Brain pericyte (primary cell): ENCODE measurements around the gene MZT2B.
"Not testable (repeated sequence)": the region's sequence is repeated elsewhere in the genome, so short reads cannot be mapped to it uniquely, and the experiment has no call there.

ENCODE experiments used
- DNase-seq: peaks from one replicate; pipeline ENCODE4 v3.0.0-alpha.2; 2012; ENCODE audit warnings: low read depth, low spot score

Gene MZT2B

DNA sequence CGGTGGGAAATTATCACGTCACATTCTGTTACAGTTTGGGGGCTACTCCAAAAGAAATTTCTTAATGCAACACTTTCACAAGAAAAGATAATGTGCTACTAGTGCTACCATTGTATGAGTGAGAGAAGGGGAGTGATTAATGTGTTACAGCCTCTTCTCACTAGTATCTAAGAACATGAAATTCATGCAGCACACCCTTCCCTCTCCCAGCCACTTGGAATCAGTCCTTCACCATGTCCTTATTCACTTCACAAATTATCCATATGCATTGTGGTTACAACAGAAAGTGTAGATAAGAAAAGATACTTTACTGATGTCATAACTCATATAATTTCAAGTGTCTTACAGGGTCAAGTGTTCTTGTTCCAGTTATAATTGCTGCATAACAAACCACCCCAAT lies 37.1 kb downstream of the MZT2B start:
- not testable (repeated sequence) for DNase-seq

- not testable (repeated sequence) for DNase-seq
Measured at GRCh38 chr2:130220505-130220904, 38.4 kb downstream of the MZT2B start.

DNA sequence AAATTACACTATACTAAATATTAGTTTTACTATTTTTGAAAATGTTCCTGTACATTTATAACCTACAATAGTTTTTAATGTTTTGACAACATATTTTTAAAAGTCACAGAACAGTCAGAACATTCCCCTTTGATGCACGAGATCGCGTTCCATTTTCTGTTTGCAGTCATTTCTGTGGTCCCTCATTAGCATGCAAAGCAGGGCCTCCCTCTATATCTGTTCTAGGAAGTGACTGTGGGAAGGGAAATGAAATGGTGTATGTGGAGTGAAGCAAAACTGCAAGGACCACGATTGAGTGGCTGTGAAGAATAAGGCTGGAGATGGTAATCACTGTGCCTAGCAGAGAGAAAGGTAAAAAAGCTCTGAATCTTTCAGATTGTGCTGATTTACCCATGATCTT lies 40.5 kb downstream of the MZT2B start:
- not testable (repeated sequence) for DNase-seq

DNA sequence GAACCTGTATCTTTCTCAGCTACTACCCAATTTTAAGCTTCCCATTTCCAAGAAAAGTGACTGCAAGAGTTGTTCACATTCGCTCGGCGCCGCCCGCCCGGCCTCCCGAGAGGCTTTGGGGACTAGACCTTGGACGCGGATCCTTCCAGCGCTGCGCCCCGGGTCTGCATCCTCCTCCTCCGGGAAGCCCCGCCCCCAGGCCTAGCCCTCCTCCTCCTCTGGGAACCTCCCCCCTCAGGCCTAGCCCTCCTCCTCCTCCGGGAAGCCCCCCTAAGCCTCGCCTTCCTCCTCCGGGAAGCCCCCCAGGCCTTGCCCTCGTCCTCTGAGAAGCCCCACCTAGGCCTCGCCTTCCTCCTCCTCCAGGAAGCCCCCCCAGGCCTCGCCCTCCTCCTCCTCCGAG lies 45.9 kb downstream of the MZT2B start:
- DNase-seq: not testable (repeated sequence)

DNA sequence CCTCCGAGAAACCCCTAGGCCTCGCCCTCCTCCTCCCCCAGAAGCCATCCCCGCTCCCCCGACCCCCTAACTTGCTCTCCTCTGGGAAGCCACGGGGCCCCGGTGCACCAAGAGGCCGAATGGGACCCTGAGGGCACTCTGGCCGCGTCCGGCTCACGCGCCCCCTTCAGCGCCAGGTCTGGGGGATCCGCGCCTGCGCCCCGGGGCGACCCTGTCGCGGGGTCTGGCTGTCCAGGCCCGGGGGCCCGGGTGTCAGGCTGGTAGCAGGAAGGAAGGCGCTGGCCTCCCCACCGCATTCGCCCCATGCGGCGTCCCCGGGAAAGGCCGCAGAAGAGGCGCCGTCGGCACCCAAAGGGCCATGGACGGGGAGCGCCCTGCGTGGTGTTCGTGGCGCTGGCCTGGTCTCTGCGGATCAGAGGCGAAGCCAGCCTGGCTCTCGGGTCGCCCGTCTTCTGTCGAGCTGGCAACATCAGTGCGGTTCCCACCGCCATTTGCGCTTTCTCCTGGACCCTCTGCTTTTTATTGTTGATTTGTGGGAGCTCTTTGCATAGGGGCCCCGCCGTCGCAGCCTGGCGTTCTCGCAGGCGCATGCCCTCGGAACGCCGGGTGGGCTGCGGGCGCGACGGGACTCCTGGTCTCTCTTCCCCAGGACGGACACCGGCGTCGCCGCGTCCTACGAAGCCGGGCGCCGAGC lies 46.6 kb downstream of the MZT2B start:
- DNase-seq: not testable (repeated sequence)

DNA sequence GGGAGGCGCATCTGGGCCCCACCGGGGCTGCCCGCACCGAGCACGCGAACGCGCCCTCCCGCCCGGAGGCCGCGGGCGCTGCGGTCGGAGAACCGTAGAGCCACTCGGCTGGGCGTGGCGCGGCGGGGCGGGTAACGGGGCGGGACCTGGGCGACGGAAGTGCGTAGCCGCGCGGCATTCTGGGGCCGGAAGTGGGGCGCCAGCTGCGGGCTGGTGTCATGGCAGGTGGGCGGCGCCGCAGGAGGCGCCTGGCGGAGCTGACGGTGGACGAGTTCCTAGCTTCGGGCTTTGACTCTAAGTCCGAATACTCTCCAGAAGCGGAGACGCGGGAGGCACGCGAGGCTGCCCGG lies 47.1 kb downstream of the MZT2B start:
- not testable (repeated sequence) for DNase-seq

GRCh38 chr2:130230376-130230775 lies 48.3 kb downstream of the MZT2B start:
- not testable (repeated sequence) for DNase-seq

GRCh38 chr2:130230907-130231306 lies 48.8 kb downstream of the MZT2B start:
- DNase-seq: not testable (repeated sequence)

DNA sequence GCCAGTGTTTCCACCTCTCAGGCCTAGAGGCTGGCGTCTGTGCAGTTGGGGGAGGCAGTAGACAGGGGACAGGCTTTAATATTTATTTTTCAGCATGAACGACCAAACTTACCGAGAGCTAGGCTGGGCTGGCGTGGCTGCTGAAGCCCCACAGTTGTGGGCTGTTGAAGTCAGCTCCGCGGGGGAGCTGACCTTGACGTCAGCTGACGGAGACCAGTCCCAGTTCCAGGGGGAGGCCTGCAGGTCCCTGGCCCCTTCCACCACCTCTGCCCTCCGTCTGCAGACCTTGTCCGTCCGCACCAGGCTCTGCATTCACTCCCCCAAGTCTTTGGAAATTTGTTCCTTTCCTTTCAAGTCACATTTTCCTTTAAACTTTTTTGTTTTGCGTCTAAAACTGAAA lies 49.6 kb downstream of the MZT2B start:
- DNase-seq: no peak

- not testable (repeated sequence) for DNase-seq
Measured at GRCh38 chr2:130233066-130233465, 51.0 kb downstream of the MZT2B start.

DNA sequence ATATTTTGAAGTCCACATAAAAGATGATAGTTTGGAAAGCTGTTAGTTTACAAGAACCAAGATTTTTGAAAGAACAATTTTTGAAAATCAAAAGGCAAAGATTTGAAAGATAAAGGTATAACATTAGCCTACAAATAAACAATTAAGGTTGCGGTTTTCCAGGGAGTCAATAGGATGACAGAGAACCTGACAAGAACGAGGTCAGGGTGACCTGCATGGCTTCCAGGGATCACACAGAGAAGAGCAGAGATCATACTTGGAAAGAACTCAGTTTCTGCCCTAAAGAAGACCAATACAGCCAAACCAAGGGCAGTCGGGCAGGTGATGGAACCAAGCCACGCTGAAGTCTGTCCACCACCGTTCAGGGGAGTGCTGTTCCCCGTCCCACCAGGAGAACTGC lies 57.5 kb downstream of the MZT2B start:
- not testable (repeated sequence) for DNase-seq
